Measurements from ENCODE around the gene CDC25B.
A peak's percentile ranks its signal among the peaks of the same experiment; 100 is the strongest.

CDC25B gene

GRCh38 chr20:3763671-3764601 lies 32.2 kb upstream of the CDC25B start:
- DNase-seq (ENCODE audit: low read depth in 2 of 2): no peak

GRCh38 chr20:3764659-3765058 lies 31.5 kb upstream of the CDC25B start:
- DNase-seq (ENCODE audit: low read depth in 2 of 2): no peak

GRCh38 chr20:3765171-3765882 lies 30.8 kb upstream of the CDC25B start:
- DNase-seq (ENCODE audit: low read depth in 2 of 2): no peak

GRCh38 chr20:3766422-3767109 lies 29.5 kb upstream of the CDC25B start:
- no peak for DNase-seq (ENCODE audit: low read depth in 2 of 2)

GRCh38 chr20:3767110-3767426 lies 29.0 kb upstream of the CDC25B start:
- no peak for DNase-seq (ENCODE audit: low read depth in 2 of 2)

- DNase-seq (ENCODE audit: low read depth in 2 of 2): peak; percentile 97 to 98
Measured at GRCh38 chr20:3767427-3768341, 28.4 kb upstream of the CDC25B start, which contains the start of gene ADISSP. Gene ADISSP, minus strand, starts transcription at chr20:3767753. Its CDS starts 7,653 bp downstream, at chr20:3760100.

- peak; percentile 67 to 77 for DNase-seq (ENCODE audit: low read depth in 2 of 2)
Measured at GRCh38 chr20:3768342-3769130, 27.6 kb upstream of the CDC25B start.

- no peak for DNase-seq (ENCODE audit: low read depth in 2 of 2)
Measured at GRCh38 chr20:3771552-3772058, 24.5 kb upstream of the CDC25B start.

GRCh38 chr20:3775457-3776108 lies 20.5 kb upstream of the CDC25B start:
- no peak for DNase-seq (ENCODE audit: low read depth in 2 of 2)

- DNase-seq (ENCODE audit: low read depth in 2 of 2): no peak
Measured at GRCh38 chr20:3777381-3777715, 18.8 kb upstream of the CDC25B start.

- DNase-seq (ENCODE audit: low read depth in 2 of 2): peak in 1 of 2 donors; percentile 45
Measured at GRCh38 chr20:3777716-3778629, 18.1 kb upstream of the CDC25B start.

- no peak for DNase-seq (ENCODE audit: low read depth in 2 of 2)
Measured at GRCh38 chr20:3778976-3779375, 17.1 kb upstream of the CDC25B start.

- peak in 1 of 2 donors; percentile 37 for DNase-seq (ENCODE audit: low read depth in 2 of 2)
Measured at GRCh38 chr20:3781153-3781910, 14.8 kb upstream of the CDC25B start, which contains the start of gene SPEF1. Gene SPEF1, minus strand, starts transcription at chr20:3781448. Its CDS starts 161 bp downstream, at chr20:3781287.

- no peak for DNase-seq (ENCODE audit: low read depth in 2 of 2)
Measured at GRCh38 chr20:3782597-3782996, 13.5 kb upstream of the CDC25B start.

- DNase-seq (ENCODE audit: low read depth in 2 of 2): no peak
Measured at GRCh38 chr20:3783068-3783489, 13.0 kb upstream of the CDC25B start.

GRCh38 chr20:3783511-3784195 lies 12.5 kb upstream of the CDC25B start:
- DNase-seq (ENCODE audit: low read depth in 2 of 2): no peak

GRCh38 chr20:3784216-3784853 lies 11.8 kb upstream of the CDC25B start:
- DNase-seq (ENCODE audit: low read depth in 2 of 2): no peak

Data from stimulated activated CD4-positive, alpha-beta T cell treated with anti-CD3 and anti-CD28 coated beads, Interleukin-4, amount 100 ng/mL, for 48 hours (primary cell).